HepG2 (cell line): ENCODE data around the gene SLC6A17. TPM values are rescaled to one million over a fixed set of nuclear protein-coding genes. Genes with fewer than 3 reads are reported as not detected.

ENCODE experiments used
- ATAC-seq: fragments of 200-7000 bp; cut with Tn5 transposase; 3 replicates; pipeline ENCODE4 v1.9.1; 2020; ENCODE audit warnings: mild to moderate bottlenecking, moderate library complexity
- BruUV-seq: library from RNA; stranded (reverse); fragments of 400-500 nt; replicated peaks from 2 replicates; lab custom pipeline; 2021; lab: Mats Ljungman, UMichigan
- CTCF ChIA-PET: fragments of 300-600 bp; formaldehyde crosslinking; extraction: SDS; loops from one replicate; lab custom pipeline; 2021; ENCODE audit warnings: low total read pairs, inconsistent platforms, low intra/inter-chr PET ratio; lab: Yijun Ruan, JAX
- POLR2A ChIA-PET: fragments of 350-600 bp; sonication (Branson Sonifier 250); formaldehyde crosslinking; loops from one replicate; lab custom pipeline; 2020; ENCODE audit warnings: antibody characterized with exemption, inconsistent platforms; lab: Yijun Ruan, JAX
- DNase-seq: peaks from one replicate; pipeline ENCODE4 v3.0.0-alpha.2; 2015; ENCODE audit warnings: low spot score
- FAIRE-seq: peaks from 3 replicates; lab custom pipeline; 2011; peaks lifted over from hg19 to GRCh38; lab: Jason Lieb, UNC
- H2AFZ ChIP-seq: one replicate; pipeline ENCODE4 v1.6.1; 2011; ENCODE audit warnings: low read length, inconsistent platforms
- H3K27ac ChIP-seq: fragments of 300-600 bp; 3 replicates; pipeline ENCODE4 v1.8.0; 2011; ENCODE audit warnings: mixed run types, mild to moderate bottlenecking, mixed read lengths, low read length, inconsistent platforms; ENCODE audit not compliant: insufficient read depth; ENCODE audit errors: extremely low read length
- H3K27me3 ChIP-seq, 2 experiments: fragments of 200-600 bp in 1 of 2; 2 replicates in 1 of 2; 3 replicates in 1 of 2; pipeline versions ENCODE4 v1.6.0 to v1.8.0; 2011; ENCODE audit warnings: low read length in 2 of 2, mild to moderate bottlenecking in 2 of 2, moderate library complexity in 2 of 2, inconsistent platforms in 1 of 2; ENCODE audit not compliant: insufficient read depth in 2 of 2, control insufficient read depth in 1 of 2
- H3K36me3 ChIP-seq, 2 experiments: fragments of 200-600 bp in 1 of 2; replicated peaks in 1 of 2; 2 replicates in 1 of 2; 3 replicates in 1 of 2; pipeline versions ENCODE4 v1.5.1 to v1.8.0; 2011; ENCODE audit warnings: low read length in 2 of 2, inconsistent platforms in 1 of 2; ENCODE audit not compliant: insufficient read depth in 2 of 2, control insufficient read depth in 1 of 2
- H3K4me1 ChIP-seq: 2 replicates; pipeline ENCODE4 v1.5.1; 2012; ENCODE audit warnings: low read length, inconsistent platforms; ENCODE audit not compliant: insufficient read depth
- H3K4me2 ChIP-seq: 2 replicates; pipeline ENCODE4 v1.6.0; 2011; ENCODE audit warnings: low read depth, low read length, inconsistent platforms
- H3K4me3 ChIP-seq, 3 experiments: fragments of 200-600 bp in 1 of 3; sonication (generic), shearing (Covaris generic) in 1 of 3; replicated peaks in 1 of 3; 2 replicates each; pipeline ENCODE4 v1.5.1; 2011 to 2016; ENCODE audit warnings: low read length in 3 of 3, inconsistent platforms in 2 of 3, low read depth in 2 of 3, mild to moderate bottlenecking in 2 of 3, control low read depth in 1 of 3, mixed read lengths in 1 of 3; ENCODE audit not compliant: insufficient read depth in 1 of 3
- H3K79me2 ChIP-seq: one replicate; pipeline ENCODE4 v1.6.1; 2011; ENCODE audit warnings: low read length, inconsistent platforms; ENCODE audit not compliant: insufficient read depth
- H3K9ac ChIP-seq: 2 replicates; pipeline ENCODE4 v1.6.0; 2011; ENCODE audit warnings: mild to moderate bottlenecking, low read depth, low read length, inconsistent platforms; ENCODE audit not compliant: insufficient read depth
- H3K9me3 ChIP-seq: 2 replicates; pipeline ENCODE4 v1.5.1; 2012; ENCODE audit warnings: mild to moderate bottlenecking, low read length
- H4K20me1 ChIP-seq: 2 replicates; pipeline ENCODE4 v1.6.0; 2011; ENCODE audit warnings: inconsistent platforms, mild to moderate bottlenecking, low read length, moderate library complexity; ENCODE audit not compliant: insufficient read depth
- CEBPB ChIP-seq: IDR thresholded peaks from 2 replicates; pipeline ENCODE4 v1.6.1; 2011; ENCODE audit warnings: low read depth, low read length, improper control_type of control experiment, borderline replicate concordance
- CEBPG ChIP-seq: IDR thresholded peaks from 2 replicates; pipeline ENCODE4 v1.6.1; 2016
- ERF ChIP-seq: IDR thresholded peaks from 2 replicates; pipeline ENCODE4 v1.6.1; 2018; ENCODE audit warnings: missing biosample characterization, missing genetic modification reagents
- HES4 ChIP-seq: sonication (generic); formaldehyde crosslinking; IDR thresholded peaks from 2 replicates; pipeline ENCODE4 v1.9.0; 2021; ENCODE audit warnings: mild to moderate bottlenecking, missing genetic modification reagents, borderline replicate concordance
- NFYB ChIP-seq: sonication (generic); formaldehyde crosslinking; IDR thresholded peaks from 2 replicates; pipeline ENCODE4 v1.4.0; 2020; ENCODE audit warnings: missing genetic modification reagents
- NPAS2 ChIP-seq: sonication (generic); formaldehyde crosslinking; IDR thresholded peaks from 2 replicates; pipeline ENCODE4 v1.8.0; 2022; ENCODE audit warnings: mild to moderate bottlenecking, missing genetic modification reagents, borderline replicate concordance
- RFXANK ChIP-seq: IDR thresholded peaks from 2 replicates; pipeline ENCODE4 v1.6.1; 2016
- SMARCC2 ChIP-seq: fragments of 450-650 bp; IDR thresholded peaks from 2 replicates; pipeline ENCODE4 v1.6.1; 2017; ENCODE audit warnings: antibody characterized with exemption, mild to moderate bottlenecking
- SMARCE1 ChIP-seq: fragments of 450-650 bp; IDR thresholded peaks from 2 replicates; pipeline ENCODE4 v1.6.1; 2017; ENCODE audit warnings: borderline replicate concordance
- TMF1 ChIP-seq: sonication (generic); formaldehyde crosslinking; IDR thresholded peaks from 2 replicates; pipeline ENCODE4 v1.8.1; 2022; ENCODE audit warnings: low read depth, missing genetic modification reagents
- ZNF329 ChIP-seq: sonication (generic); formaldehyde crosslinking; IDR thresholded peaks from 2 replicates; pipeline ENCODE4 v1.9.0; 2021; ENCODE audit warnings: low read depth, mild to moderate bottlenecking, missing genetic modification reagents
- ZNF382 ChIP-seq: sonication (generic); formaldehyde crosslinking; IDR thresholded peaks from 2 replicates; pipeline ENCODE4 v1.5.0; 2020; ENCODE audit warnings: missing genetic modification reagents, mild to moderate bottlenecking, borderline replicate concordance
- ZNF562 ChIP-seq: sonication (generic); formaldehyde crosslinking; IDR thresholded peaks from 2 replicates; pipeline ENCODE4 v1.8.0; 2022; ENCODE audit warnings: missing genetic modification reagents, borderline replicate concordance
- ZNF597 ChIP-seq: sonication (generic); formaldehyde crosslinking; IDR thresholded peaks from 2 replicates; pipeline ENCODE4 v1.5.0; 2020; ENCODE audit warnings: missing genetic modification reagents
- ZNF746 ChIP-seq: sonication (generic); formaldehyde crosslinking; IDR thresholded peaks from 2 replicates; pipeline ENCODE4 v1.8.0; 2022; ENCODE audit warnings: mild to moderate bottlenecking, missing genetic modification reagents
- WGBS: methylation state at CpG from one replicate; pipeline ENCODE4 v1.1.6; 2017; ENCODE audit warnings: low lambda C conversion rate; 5-methylcytosine and 5-hydroxymethylcytosine counted together
- in situ Hi-C: cut with HindIII; loops from 2 replicates; pipeline ENCODE4 v1.10.0; 2017; ENCODE audit warnings: low pct_unique_long_range_greater_than_20kb; ENCODE audit not compliant: extremely low pct_ligation_motif_present
- intact Hi-C: fragments of 100-400 bp; cut with micrococcal nuclease; formaldehyde crosslinking; loops from one replicate; pipeline ENCODE4 v1.10.0; 2022; ENCODE audit not compliant: unreplicated experiment
- polyA plus RNA-seq, 8 experiments: library from polyadenylated mRNA; depleted of rRNA in 3 of 8; stranded (reverse) in 7 of 8; unstranded in 1 of 8; fragments of >200 nt; fragmentation: Illumina TruSeq in 4 of 8; extraction: Trizol in 4 of 8; gene quantifications; 2 replicates each; pipeline versions ENCODE4 v1.2.1 to v1.2.3, GENCODE V29; 2011 to 2016; ENCODE audit warnings: low read depth in 4 of 8, missing spikeins in 1 of 8, mixed read lengths in 1 of 8; ENCODE audit not compliant: insufficient read depth in 1 of 8
- total RNA-seq, 5 experiments: library from RNA; depleted of rRNA; stranded (reverse); fragments of >200 nt; fragmentation: Illumina TruSeq; extraction: Trizol; gene quantifications; 2 replicates each; pipeline ENCODE4 v1.2.3, GENCODE V29; 2016; ENCODE audit warnings: low read depth in 1 of 5
- TF ChIP-seq, protein P1 (sequence below): sonication (generic); formaldehyde crosslinking; conservative IDR thresholded peaks from 2 replicates; pipeline ENCODE4 v1.4.0; 2020; ENCODE audit warnings: missing genetic modification reagents

The SLC6A17 gene
- total and polyA plus RNA-seq, 2 of the 13 experiments (the other 11 are each of a cell fraction or from before 2014, with no cell fraction given): not detected

- H3K4me2 ChIP-seq: no peak overlapping the region
- ChIA-PET POLR2A (no interaction called here), CTCF (no interaction called here)
- no peaks in the 10 kb centered on the region for H4K20me1 ChIP-seq
- H3K9me3 ChIP-seq: no peaks in the 10 kb centered on the region
- intact Hi-C loops: no loop called here
- H3K36me3 ChIP-seq: no peaks in the 10 kb centered on the region
- in situ Hi-C loops: no loop called here
- no TSS peak for BruUV-seq
- H3K4me3 ChIP-seq: no peak overlapping the region
- no peaks in the 10 kb centered on the region for H3K79me2 ChIP-seq
- H2AFZ ChIP-seq: no peak overlapping the region
- peak; percentile 80 for TF ChIP-seq CEBPG
- TF ChIP-seq CEBPB: peak; percentile 92
- no peak for TF ChIP-seq ZNF597 (CRISPR knock-in tag)
- WGBS: 0% methylated on average over 1 of the region's 10 CpGs
- no peak overlapping the region for H3K27ac ChIP-seq
- no peak for FAIRE-seq
- peak; percentile 82 for ATAC-seq
- DNase-seq: no peak
- H3K9ac ChIP-seq: no peak overlapping the region
- H3K27me3 ChIP-seq: peaks cover 4 to 47% of the 10 kb centered on the region in 2 experiments; a peak in 4 of 5 replicates
- no peaks in the 10 kb centered on the region for H3K4me1 ChIP-seq
These were observed 14.5 kb downstream of the SLC6A17 start for GRCh38 chr1:110164725-110165350.

DNA sequence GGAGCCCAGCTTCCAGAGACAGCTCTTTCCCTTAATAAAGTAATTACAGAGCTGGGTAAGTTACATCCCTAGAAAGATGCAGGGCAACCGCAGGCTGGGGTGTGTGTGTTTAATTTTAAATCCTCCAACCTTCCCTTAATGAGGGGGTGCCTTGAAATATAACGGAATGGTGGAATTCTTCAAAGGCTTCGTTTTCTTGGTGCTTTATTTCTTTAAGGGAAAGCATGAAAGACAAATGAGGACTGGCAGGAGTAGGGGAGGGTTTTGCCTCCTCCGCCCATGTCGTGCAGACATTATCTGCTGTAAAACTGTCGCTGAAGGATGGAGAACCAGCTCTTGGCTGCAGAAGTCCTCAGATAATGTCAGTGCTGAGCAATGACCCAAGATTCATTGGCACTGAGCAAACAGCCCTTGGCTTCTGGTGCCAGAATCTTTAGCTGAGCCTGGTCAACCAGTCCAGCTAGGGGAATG is 15.5 kb downstream of the SLC6A17 start:
- FAIRE-seq (no peak), ATAC-seq (no peak)
- TF ChIP-seq ERF (CRISPR knock-in tag) (no peak), SMARCC2 (no peak), ZNF562 (no peak), ZNF382 (CRISPR knock-in tag) (no peak), ZNF329 (CRISPR knock-in tag) (no peak), RFXANK (CRISPR knock-in tag) (no peak), SMARCE1 (no peak), HES4 (CRISPR knock-in tag) (no peak), ZNF746 (CRISPR knock-in tag) (no peak), NPAS2 (no peak), NFYB (CRISPR knock-in tag) (no peak), TMF1 (CRISPR knock-in tag) (no peak)
- TF ChIP-seq, protein P1, sequence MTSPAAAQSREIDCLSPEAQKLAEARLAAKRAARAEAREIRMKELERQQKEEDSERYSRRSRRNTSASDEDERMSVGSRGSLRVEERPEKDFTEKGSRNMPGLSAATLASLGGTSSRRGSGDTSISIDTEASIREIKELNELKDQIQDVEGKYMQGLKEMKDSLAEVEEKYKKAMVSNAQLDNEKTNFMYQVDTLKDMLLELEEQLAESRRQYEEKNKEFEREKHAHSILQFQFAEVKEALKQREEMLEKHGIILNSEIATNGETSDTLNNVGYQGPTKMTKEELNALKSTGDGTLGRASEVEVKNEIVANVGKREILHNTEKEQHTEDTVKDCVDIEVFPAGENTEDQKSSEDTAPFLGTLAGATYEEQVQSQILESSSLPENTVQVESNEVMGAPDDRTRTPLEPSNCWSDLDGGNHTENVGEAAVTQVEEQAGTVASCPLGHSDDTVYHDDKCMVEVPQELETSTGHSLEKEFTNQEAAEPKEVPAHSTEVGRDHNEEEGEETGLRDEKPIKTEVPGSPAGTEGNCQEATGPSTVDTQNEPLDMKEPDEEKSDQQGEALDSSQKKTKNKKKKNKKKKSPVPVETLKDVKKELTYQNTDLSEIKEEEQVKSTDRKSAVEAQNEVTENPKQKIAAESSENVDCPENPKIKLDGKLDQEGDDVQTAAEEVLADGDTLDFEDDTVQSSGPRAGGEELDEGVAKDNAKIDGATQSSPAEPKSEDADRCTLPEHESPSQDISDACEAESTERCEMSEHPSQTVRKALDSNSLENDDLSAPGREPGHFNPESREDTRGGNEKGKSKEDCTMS: no peak

More for the DNA sequence above, 15.5 kb downstream of the SLC6A17 start:
- CTCF ChIA-PET: no interaction called here
- Histone ChIP-seq H4K20me1 (no peaks in the 10 kb centered on the region), H3K79me2 (no peaks in the 10 kb centered on the region), H3K9me3 (no peaks in the 10 kb centered on the region), H3K27ac (no peak overlapping the region), H3K27me3 (peaks cover 4 to 53% of the 10 kb centered on the region in 2 experiments), H3K4me3 (no peak overlapping the region), H3K4me2 (no peak overlapping the region), H3K9ac (no peak overlapping the region), H3K4me1 (no peaks in the 10 kb centered on the region), H2AFZ (no peak overlapping the region), H3K36me3 (no peaks in the 10 kb centered on the region)
- no peak for DNase-seq
- no TSS peak for BruUV-seq
- in situ Hi-C loops: no loop called here
- WGBS: 24% methylated on average over 6 of the region's 6 CpGs
- POLR2A ChIA-PET: no interaction called here
- intact Hi-C loops: no loop called here
